PC-9 (cell line): Measurements from ENCODE around the gene KCNH2. TPM values are rescaled to one million over a fixed set of nuclear protein-coding genes. Genes with fewer than 3 reads are reported as not detected.

ENCODE experiments used
- BruUV-seq: library from RNA; stranded (reverse); fragments of 400-500 nt; replicated peaks from 2 replicates; lab custom pipeline; 2021; lab: Mats Ljungman, UMichigan
- CTCF ChIA-PET: fragments of 300-600 bp; sonication (Branson Sonifier 250); formaldehyde crosslinking; loops from one replicate; lab custom pipeline; 2022; ENCODE audit warnings: antibody characterized with exemption; lab: Charles Lee
- POLR2A ChIA-PET: fragments of 300-600 bp; sonication (Branson Sonifier 250); formaldehyde crosslinking; loops from one replicate; lab custom pipeline; 2022; ENCODE audit warnings: antibody characterized with exemption; ENCODE audit not compliant: unreplicated experiment; lab: Charles Lee
- DNase-seq, 2 experiments: peaks; one replicate each; pipeline versions ENCODE4 v3.0.0 to v3.0.0-alpha.2; 2015 to 2022; ENCODE audit warnings: mixed read lengths in 1 of 2
- H2AFZ ChIP-seq: fragments of 200-600 bp; sonication (generic); 2 replicates; pipeline ENCODE4 v1.8.1; 2017; ENCODE audit warnings: antibody characterized with exemption
- H3F3A ChIP-seq: fragments of 200-600 bp; sonication (generic); 2 replicates; pipeline ENCODE4 v1.8.1; 2017; ENCODE audit warnings: antibody characterized with exemption, mild to moderate bottlenecking, low read depth; ENCODE audit not compliant: insufficient read depth
- H3K27ac ChIP-seq: fragments of 200-600 bp; sonication (generic); 2 replicates; pipeline ENCODE4 v1.6.1; 2016; ENCODE audit warnings: mixed run types
- H3K27me3 ChIP-seq: fragments of 200-600 bp; sonication (generic); 2 replicates; pipeline ENCODE4 v1.6.1; 2016; ENCODE audit warnings: low read depth, mixed run types; ENCODE audit not compliant: insufficient read depth
- H3K36me3 ChIP-seq: fragments of 200-600 bp; sonication (generic); 2 replicates; pipeline ENCODE4 v1.6.1; 2016; ENCODE audit warnings: low read depth, mixed run types
- H3K4me1 ChIP-seq: fragments of 200-600 bp; sonication (generic); replicated peaks from 2 replicates; pipeline ENCODE4 v1.6.1; 2016; ENCODE audit warnings: mixed run types; ENCODE audit not compliant: insufficient read depth
- H3K4me2 ChIP-seq: fragments of 200-600 bp; sonication (generic); 2 replicates; pipeline ENCODE4 v1.6.1; 2017; ENCODE audit warnings: mixed run types
- H3K4me3 ChIP-seq: fragments of 200-600 bp; sonication (generic); 2 replicates; pipeline ENCODE4 v1.6.1; 2016; ENCODE audit warnings: mixed run types
- H3K79me2 ChIP-seq: fragments of 200-600 bp; sonication (generic); 2 replicates; pipeline ENCODE4 v1.6.1; 2017; ENCODE audit warnings: low read depth, mixed run types
- H3K9me2 ChIP-seq: fragments of 200-600 bp; sonication (generic); 2 replicates; pipeline ENCODE4 v1.8.1; 2017; ENCODE audit warnings: mild to moderate bottlenecking; ENCODE audit not compliant: insufficient read depth
- H3K9me3 ChIP-seq: fragments of 200-600 bp; sonication (generic); 2 replicates; pipeline ENCODE4 v1.8.1; 2016; ENCODE audit warnings: low read depth; ENCODE audit not compliant: insufficient read depth
- H4K20me1 ChIP-seq: fragments of 200-600 bp; sonication (generic); 2 replicates; pipeline ENCODE4 v1.8.1; 2017; ENCODE audit not compliant: insufficient read depth
- CTCF ChIP-seq: fragments of 200-600 bp; sonication (generic); conservative IDR thresholded peaks from 2 replicates; pipeline ENCODE4 v1.6.1; 2017; ENCODE audit warnings: mixed run types, antibody characterized with exemption, mild to moderate bottlenecking, moderate library complexity
- EZH2 ChIP-seq: fragments of 200-600 bp; sonication (generic); IDR thresholded peaks from 2 replicates; pipeline ENCODE4 v1.8.0; 2017; ENCODE audit warnings: antibody characterized with exemption, low read depth
- intact Hi-C: fragments of 100-400 bp; cut with micrococcal nuclease; formaldehyde crosslinking; loops from one replicate; pipeline ENCODE4 v1.10.0; 2022; ENCODE audit not compliant: unreplicated experiment
- total RNA-seq: library from RNA; stranded (reverse); gene quantifications from 2 replicates; pipeline ENCODE4 v1.2.3, GENCODE V29; 2021

KCNH2 gene
- total RNA-seq, 1 experiment from 2014 or later: 1.5 TPM

- peaks cover 10% of the 10 kb centered on the region for H3K4me1 ChIP-seq
- no peaks in the 10 kb centered on the region for H3K27me3 ChIP-seq
- no peak for TF ChIP-seq EZH2
- no peak for TF ChIP-seq CTCF
- no peak overlapping the region for H3K4me3 ChIP-seq
- H4K20me1 ChIP-seq: no peaks in the 10 kb centered on the region
- no peak overlapping the region for H3K27ac ChIP-seq
- no TSS peak for BruUV-seq
- no peaks in the 10 kb centered on the region for H3K9me2 ChIP-seq
- intact Hi-C loops: no loop called here
- H3F3A ChIP-seq: peaks cover 12% of the 10 kb centered on the region; the same call in 1 of the 2 replicates
- DNase-seq: no peak
- no peaks in the 10 kb centered on the region for H3K79me2 ChIP-seq
- no peak overlapping the region for H3K4me2 ChIP-seq
- CTCF ChIA-PET: no interaction called here
- H3K9me3 ChIP-seq: no peaks in the 10 kb centered on the region
- no peaks in the 10 kb centered on the region for H3K36me3 ChIP-seq
- POLR2A ChIA-PET: no interaction called here
- H2AFZ ChIP-seq: no peak overlapping the region
These were observed 38.4 kb upstream of the KCNH2 start for GRCh38 chr7:151016505-151016904.

- Histone ChIP-seq H3K9me2 (no peaks in the 10 kb centered on the region), H3K79me2 (no peaks in the 10 kb centered on the region), H3K4me1 (peaks cover 13% of the 10 kb centered on the region), H3F3A (peaks cover 12% of the 10 kb centered on the region), H4K20me1 (no peaks in the 10 kb centered on the region), H2AFZ (no peak overlapping the region), H3K9me3 (no peaks in the 10 kb centered on the region), H3K27me3 (no peaks in the 10 kb centered on the region), H3K4me3 (no peak overlapping the region), H3K27ac (no peak overlapping the region), H3K36me3 (no peaks in the 10 kb centered on the region), H3K4me2 (no peak overlapping the region)
- CTCF ChIA-PET: no interaction called here
- intact Hi-C loops: no loop called here
- BruUV-seq: no TSS peak
- DNase-seq: no peak
- no peak for TF ChIP-seq CTCF
- TF ChIP-seq EZH2: no peak
- POLR2A ChIA-PET: no interaction called here
These were observed 37.8 kb upstream of the KCNH2 start for GRCh38 chr7:151015967-151016366.

- Histone ChIP-seq H3K4me2 (no peak overlapping the region), H3K27ac (no peak overlapping the region), H3K9me3 (no peaks in the 10 kb centered on the region), H3K36me3 (no peaks in the 10 kb centered on the region), H3K4me3 (no peak overlapping the region), H3K27me3 (no peaks in the 10 kb centered on the region), H3K4me1 (peaks cover 18% of the 10 kb centered on the region), H3K79me2 (no peaks in the 10 kb centered on the region), H3F3A (peaks cover 12% of the 10 kb centered on the region), H3K9me2 (no peaks in the 10 kb centered on the region), H4K20me1 (no peaks in the 10 kb centered on the region), H2AFZ (no peak overlapping the region)
- CTCF ChIA-PET: no interaction called here
- POLR2A ChIA-PET: interaction anchor here (0.7 kb wide), 1 partner anchor 24 kb away, joined by 4 read pairs; no protein-coding TSS in a partner anchor
- BruUV-seq: no TSS peak
- no peak for DNase-seq
- intact Hi-C loops: no loop called here
- no peak for TF ChIP-seq CTCF
- TF ChIP-seq EZH2: no peak
These were observed 36.8 kb upstream of the KCNH2 start for GRCh38 chr7:151014950-151015349.
